ENCODE data around the gene KCNG3. TPM values are rescaled to one million over a fixed set of nuclear protein-coding genes. Genes with fewer than 3 reads are reported as not detected.

KCNG3 gene
- total RNA-seq, 1 experiment from 2014 or later, result 1.5 TPM

- no peaks in the 10 kb centered on the region for H3K36me3 ChIP-seq (ENCODE audit: control insufficient read depth in 1 of 2, insufficient read depth in 2 of 2, low read length in 2 of 2)
- H4K20me1 ChIP-seq (ENCODE audit: insufficient read depth), result no peaks in the 10 kb centered on the region
- POLR2A ChIA-PET, result no interaction called here
- intact Hi-C loops (cut with micrococcal nuclease), result no loop called here
- RAD21 ChIA-PET (ENCODE audit: low non-redundant PET in 1 of 2, low total read pairs in 2 of 2, uncharacterized antibody in 2 of 2, unreplicated experiment in 2 of 2), result no interaction called here
- no peak overlapping the region for H3K27ac ChIP-seq (ENCODE audit: low read depth, low read length)
- H2AFZ ChIP-seq (ENCODE audit: low read depth, low read length, poor library complexity, severe bottlenecking), result no peak overlapping the region
- H3K9me3 ChIP-seq (ENCODE audit: control insufficient read depth in 1 of 2, insufficient read depth in 1 of 2, low read depth in 1 of 2, low read length in 2 of 2), result no peaks in the 10 kb centered on the region
- no peak for TF ChIP-seq RAD21 (IDR thresholded peaks at IDR 0.05; ENCODE audit: low read depth)
- H3K27me3 ChIP-seq (ENCODE audit: insufficient read depth, low read length), result no peaks in the 10 kb centered on the region
- no peak overlapping the region for H3K9ac ChIP-seq (ENCODE audit: low read length)
- DNase-seq (ENCODE audit: low read depth, low spot score) (no peak), ATAC-seq (no peak)
- no peak overlapping the region for H3K4me2 ChIP-seq (ENCODE audit: low read length)
- no peaks in the 10 kb centered on the region for H3K79me2 ChIP-seq (ENCODE audit: insufficient read depth, low read length)
- no peak overlapping the region for H3K4me3 ChIP-seq (replicated peaks in 1 of 2; ENCODE audit: low read depth in 1 of 2, low read length in 2 of 2)
- no peaks in the 10 kb centered on the region for H3K4me1 ChIP-seq (ENCODE audit: control insufficient read depth in 1 of 2, insufficient read depth in 2 of 2, low read length in 2 of 2)
- CTCF ChIA-PET, result no interaction called here
- H3K9me2 ChIP-seq (ENCODE audit: insufficient read depth), result no peaks in the 10 kb centered on the region
- BruUV-seq (replicated peaks), result no TSS peak
Measured at GRCh38 chr2:42463570-42463969, 30.2 kb downstream of the KCNG3 start.

- peaks cover 3% of the 10 kb centered on the region; the same call in 1 of the 2 replicates for H3K9me2 ChIP-seq (ENCODE audit: insufficient read depth)
- TF ChIP-seq EGR1 (IDR thresholded peaks at IDR 0.05; ENCODE audit: low read depth) (no peak), CTCF (IDR thresholded peaks at IDR 0.05 in 2 of 3, conservative IDR thresholded peaks at IDR 0.05 in 1 of 3; ENCODE audit: borderline replicate concordance in 1 of 3, insufficient read depth in 1 of 3, low read depth in 2 of 3, low read length in 2 of 3) (no peak), POLR2AphosphoS5 (IDR thresholded peaks at IDR 0.05; ENCODE audit: low read depth, low read length) (no peak), ELF1 (IDR thresholded peaks at IDR 0.05; ENCODE audit: borderline replicate concordance, low read depth) (no peak), CEBPB (IDR thresholded peaks at IDR 0.05; ENCODE audit: low read depth) (no peak), ATF3 (IDR thresholded peaks at IDR 0.05) (no peak), YY1 (IDR thresholded peaks at IDR 0.05; ENCODE audit: extremely low read depth, insufficient replicate concordance, low read depth, low read length) (no peak)
- no TSS peak for BruUV-seq (replicated peaks)
- intact Hi-C loops (cut with micrococcal nuclease), result no loop called here
- no peak overlapping the region for H3K4me3 ChIP-seq (replicated peaks in 1 of 2; ENCODE audit: low read depth in 1 of 2, low read length in 2 of 2)
- no peak overlapping the region for H3K4me2 ChIP-seq (ENCODE audit: low read length)
- H4K20me1 ChIP-seq (ENCODE audit: insufficient read depth), result no peaks in the 10 kb centered on the region
- DNase-seq (ENCODE audit: low read depth, low spot score) (no peak), ATAC-seq (no peak)
- no peaks in the 10 kb centered on the region for H3K27me3 ChIP-seq (ENCODE audit: insufficient read depth, low read length)
- no peak overlapping the region for H3K27ac ChIP-seq (ENCODE audit: low read depth, low read length)
- 0 out of 4 replicates have a peak, but pooled peaks cover 0 to 4% of the 10 kb centered on the region in 2 experiments for H3K4me1 ChIP-seq (ENCODE audit: control insufficient read depth in 1 of 2, insufficient read depth in 2 of 2, low read length in 2 of 2)
- no peak overlapping the region for H2AFZ ChIP-seq (ENCODE audit: low read depth, low read length, poor library complexity, severe bottlenecking)
- H3K79me2 ChIP-seq (ENCODE audit: insufficient read depth, low read length), result no peaks in the 10 kb centered on the region
- H3K9me3 ChIP-seq (ENCODE audit: control insufficient read depth in 1 of 2, insufficient read depth in 1 of 2, low read depth in 1 of 2, low read length in 2 of 2), result no peaks in the 10 kb centered on the region
- no peak overlapping the region for H3K9ac ChIP-seq (ENCODE audit: low read length)
- ChIA-PET CTCF (no interaction called here), POLR2A (no interaction called here), RAD21 (ENCODE audit: low non-redundant PET in 1 of 2, low total read pairs in 2 of 2, uncharacterized antibody in 2 of 2, unreplicated experiment in 2 of 2) (no interaction called here)
- no peaks in the 10 kb centered on the region for H3K36me3 ChIP-seq (ENCODE audit: control insufficient read depth in 1 of 2, insufficient read depth in 2 of 2, low read length in 2 of 2)
Measured at GRCh38 chr2:42459296-42459695, 34.5 kb downstream of the KCNG3 start.

Measured in HCT116 (cell line).